Dendritic cell treated with granulocyte-macrophage colony-stimulating factor and Interleukin-4, amounts not matched to agents 40 ng/mL and 50 ng/mL, for 4 days (primary cell): ENCODE measurements around the gene TDRD3.

ENCODE experiments used
- H3K27ac Mint-ChIP-seq: one replicate; pipeline ENCODE4 v1.8.0; 2022; ENCODE audit warnings: mild to moderate bottlenecking, mixed read lengths
- H3K27me3 Mint-ChIP-seq: one replicate; pipeline ENCODE4 v1.8.0; 2022; ENCODE audit warnings: mild to moderate bottlenecking, mixed read lengths
- H3K36me3 Mint-ChIP-seq: one replicate; pipeline ENCODE4 v1.8.0; 2022; ENCODE audit warnings: low read depth, mixed read lengths
- H3K4me1 Mint-ChIP-seq: one replicate; pipeline ENCODE4 v1.8.0; 2022; ENCODE audit warnings: low read depth, mixed read lengths
- H3K4me3 Mint-ChIP-seq: one replicate; pipeline ENCODE4 v1.8.0; 2022; ENCODE audit warnings: mild to moderate bottlenecking, moderate library complexity, mixed read lengths
- H3K9me3 Mint-ChIP-seq: one replicate; pipeline ENCODE4 v1.8.0; 2022; ENCODE audit warnings: mixed read lengths
- intact Hi-C: fragments of 100-400 bp; cut with micrococcal nuclease; formaldehyde crosslinking; loops from one replicate; pipeline ENCODE4 v1.15.0; 2022

Gene TDRD3

GRCh38 chr13:60448907-60449510 is 52.0 kb downstream of the TDRD3 start:
- no peak overlapping the region for H3K4me3 Mint-ChIP-seq
- H3K27ac Mint-ChIP-seq, result no peak overlapping the region

GRCh38 chr13:60453490-60453889 is 56.5 kb downstream of the TDRD3 start:
- Mint-ChIP-seq H3K9me3 (no peaks in the 10 kb centered on the region), H3K36me3 (no peaks in the 10 kb centered on the region), H3K4me1 (no peaks in the 10 kb centered on the region), H3K27me3 (no peaks in the 10 kb centered on the region), H3K4me3 (no peak overlapping the region), H3K27ac (no peak overlapping the region)
- intact Hi-C loops, result no loop called here

More at GRCh38 chr13:60448907-60449510, 52.0 kb downstream of the TDRD3 start:
- Mint-ChIP-seq H3K4me1 (no peaks in the 10 kb centered on the region), H3K36me3 (peaks cover 6% of the 10 kb centered on the region), H3K9me3 (no peaks in the 10 kb centered on the region), H3K27me3 (no peaks in the 10 kb centered on the region)
- intact Hi-C loops, result no loop called here

DNA sequence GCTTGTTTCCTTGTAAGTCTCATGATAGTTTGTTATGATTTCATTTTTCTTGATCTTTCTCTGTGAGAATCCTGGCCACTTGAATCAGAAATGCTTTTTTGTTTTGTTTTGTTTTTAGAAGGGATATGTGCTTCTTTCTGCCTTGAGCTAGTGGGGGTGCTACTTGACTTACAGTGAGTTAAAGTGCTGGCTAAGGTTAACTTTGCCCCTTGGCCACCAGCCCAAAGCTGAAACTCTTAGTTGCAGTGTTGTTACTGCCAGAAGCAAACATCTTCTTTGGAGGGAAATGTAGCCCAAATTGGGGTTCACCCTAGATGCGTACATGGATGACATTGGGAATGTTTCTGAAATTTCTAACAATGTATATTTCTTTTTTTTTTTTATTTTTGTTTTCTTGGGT is 57.4 kb downstream of the TDRD3 start:
- no peaks in the 10 kb centered on the region for H3K27me3 Mint-ChIP-seq
- no peaks in the 10 kb centered on the region for H3K9me3 Mint-ChIP-seq
- no peak overlapping the region for H3K4me3 Mint-ChIP-seq
- H3K36me3 Mint-ChIP-seq, result no peaks in the 10 kb centered on the region
- no peaks in the 10 kb centered on the region for H3K4me1 Mint-ChIP-seq
- intact Hi-C loops, result no loop called here
- H3K27ac Mint-ChIP-seq, result no peak overlapping the region

DNA sequence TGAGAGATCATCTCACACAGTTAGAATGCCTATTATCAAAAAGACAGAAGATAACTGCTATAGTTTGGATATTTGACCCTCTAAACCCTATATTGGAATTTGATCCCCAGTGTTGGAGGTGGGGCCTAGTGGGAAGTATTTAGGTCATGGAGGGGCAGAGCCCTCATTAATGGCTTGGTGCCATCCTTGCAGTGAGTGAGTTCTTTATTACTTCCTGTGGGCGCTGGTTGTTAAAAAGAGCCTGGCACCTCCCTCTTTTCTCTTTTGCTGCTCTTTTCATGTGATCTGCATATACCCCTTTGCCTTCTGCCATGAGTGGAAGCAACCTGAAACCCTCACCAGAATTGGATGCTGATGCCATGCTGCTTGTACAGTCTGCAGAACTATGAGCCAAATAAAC is 66.8 kb downstream of the TDRD3 start:
- no peak overlapping the region for H3K4me3 Mint-ChIP-seq
- H3K4me1 Mint-ChIP-seq, result no peaks in the 10 kb centered on the region
- intact Hi-C loops, result no loop called here
- no peaks in the 10 kb centered on the region for H3K27me3 Mint-ChIP-seq
- H3K27ac Mint-ChIP-seq, result no peak overlapping the region
- no peaks in the 10 kb centered on the region for H3K9me3 Mint-ChIP-seq
- H3K36me3 Mint-ChIP-seq, result peaks cover 43% of the 10 kb centered on the region

DNA sequence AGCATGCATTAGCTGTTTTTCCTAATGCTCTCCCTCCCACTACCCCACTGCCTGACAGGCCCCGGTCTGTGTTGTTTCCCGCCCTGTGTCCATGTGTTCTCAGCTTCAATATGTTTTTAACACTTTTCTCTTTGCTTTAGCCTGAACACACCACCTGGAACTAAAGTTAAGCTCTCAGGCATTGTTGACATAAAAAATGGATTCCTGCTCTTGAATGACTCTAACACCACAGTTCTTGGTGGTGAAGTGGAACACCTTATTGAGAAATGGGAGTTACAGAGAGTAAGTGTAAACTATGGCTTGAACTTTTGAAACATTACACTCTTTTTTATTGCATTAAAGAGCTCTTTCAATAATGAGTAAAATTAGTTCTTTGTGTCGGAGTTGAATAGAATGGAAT is 70.1 kb downstream of the TDRD3 start:
- H3K4me1 Mint-ChIP-seq, result no peaks in the 10 kb centered on the region
- no peaks in the 10 kb centered on the region for H3K27me3 Mint-ChIP-seq
- H3K4me3 Mint-ChIP-seq, result no peak overlapping the region
- intact Hi-C loops, result no loop called here
- H3K9me3 Mint-ChIP-seq, result no peaks in the 10 kb centered on the region
- peaks cover 51% of the 10 kb centered on the region for H3K36me3 Mint-ChIP-seq
- no peak overlapping the region for H3K27ac Mint-ChIP-seq

DNA sequence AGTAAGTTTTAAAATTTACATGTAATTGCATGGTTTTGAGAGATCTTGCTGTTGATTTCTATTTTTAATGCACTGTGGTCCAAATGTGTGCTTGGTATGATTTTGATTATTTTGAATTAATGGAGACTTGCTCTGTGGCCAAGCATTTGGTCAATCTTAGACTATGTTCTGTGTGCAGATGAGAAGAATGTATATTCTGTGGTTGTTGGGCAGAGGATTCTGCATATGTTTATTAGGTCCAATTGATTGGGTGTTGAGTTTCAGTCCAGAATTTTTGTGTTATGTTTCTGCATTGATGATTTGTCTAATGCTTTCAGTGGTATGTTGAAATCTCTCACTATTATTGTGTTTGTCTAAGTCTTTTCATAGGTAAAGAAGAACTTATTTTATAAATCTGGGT is 82.3 kb downstream of the TDRD3 start:
- Mint-ChIP-seq H3K36me3 (peaks cover 63% of the 10 kb centered on the region), H3K9me3 (peaks cover 22% of the 10 kb centered on the region), H3K27ac (no peak overlapping the region), H3K27me3 (no peaks in the 10 kb centered on the region), H3K4me3 (no peak overlapping the region), H3K4me1 (no peaks in the 10 kb centered on the region)
- intact Hi-C loops, result no loop called here

GRCh38 chr13:60482012-60482411 is 85.0 kb downstream of the TDRD3 start:
- no peaks in the 10 kb centered on the region for H3K4me1 Mint-ChIP-seq
- H3K27me3 Mint-ChIP-seq, result no peaks in the 10 kb centered on the region
- H3K36me3 Mint-ChIP-seq, result peaks cover 64% of the 10 kb centered on the region
- intact Hi-C loops, result no loop called here
- H3K4me3 Mint-ChIP-seq, result no peak overlapping the region
- peaks cover 19% of the 10 kb centered on the region for H3K9me3 Mint-ChIP-seq
- H3K27ac Mint-ChIP-seq, result no peak overlapping the region

DNA sequence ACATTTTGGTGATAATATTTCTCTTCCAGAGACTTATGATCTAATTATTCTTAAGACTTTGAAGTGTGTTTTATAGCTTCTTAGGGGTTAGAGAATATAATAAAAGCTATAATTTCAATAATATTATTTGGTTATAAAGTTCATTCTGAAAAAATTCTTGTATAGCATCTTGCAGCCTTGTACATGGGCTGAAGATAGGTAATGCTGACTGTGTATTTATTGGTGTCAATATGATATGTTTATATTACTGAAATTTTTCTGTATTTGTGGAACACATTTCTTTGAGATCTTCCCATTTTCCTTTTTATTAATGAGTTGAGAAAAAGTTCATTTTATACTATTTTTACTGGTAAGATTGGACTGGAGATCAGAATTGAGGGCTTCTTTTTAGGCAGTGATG is 87.8 kb downstream of the TDRD3 start:
- Mint-ChIP-seq H3K9me3 (peaks cover 35% of the 10 kb centered on the region), H3K4me1 (no peaks in the 10 kb centered on the region), H3K27ac (no peak overlapping the region), H3K4me3 (no peak overlapping the region), H3K36me3 (peaks cover 69% of the 10 kb centered on the region), H3K27me3 (no peaks in the 10 kb centered on the region)
- intact Hi-C loops, result no loop called here

GRCh38 chr13:60491531-60491930 is 94.5 kb downstream of the TDRD3 start:
- Mint-ChIP-seq H3K4me3 (no peak overlapping the region), H3K27me3 (no peaks in the 10 kb centered on the region), H3K9me3 (peaks cover 34% of the 10 kb centered on the region), H3K4me1 (peaks cover 4% of the 10 kb centered on the region), H3K27ac (no peak overlapping the region), H3K36me3 (peaks cover 77% of the 10 kb centered on the region)
- intact Hi-C loops, result no loop called here

- Mint-ChIP-seq H3K4me3 (no peak overlapping the region), H3K36me3 (peaks cover 77% of the 10 kb centered on the region), H3K27ac (no peak overlapping the region), H3K27me3 (no peaks in the 10 kb centered on the region), H3K4me1 (peaks cover 4% of the 10 kb centered on the region), H3K9me3 (peaks cover 34% of the 10 kb centered on the region)
- intact Hi-C loops, result no loop called here
Observed at GRCh38 chr13:60492187-60492586, 95.2 kb downstream of the TDRD3 start.

GRCh38 chr13:60494296-60494695 is 97.3 kb downstream of the TDRD3 start:
- no peaks in the 10 kb centered on the region for H3K27me3 Mint-ChIP-seq

DNA sequence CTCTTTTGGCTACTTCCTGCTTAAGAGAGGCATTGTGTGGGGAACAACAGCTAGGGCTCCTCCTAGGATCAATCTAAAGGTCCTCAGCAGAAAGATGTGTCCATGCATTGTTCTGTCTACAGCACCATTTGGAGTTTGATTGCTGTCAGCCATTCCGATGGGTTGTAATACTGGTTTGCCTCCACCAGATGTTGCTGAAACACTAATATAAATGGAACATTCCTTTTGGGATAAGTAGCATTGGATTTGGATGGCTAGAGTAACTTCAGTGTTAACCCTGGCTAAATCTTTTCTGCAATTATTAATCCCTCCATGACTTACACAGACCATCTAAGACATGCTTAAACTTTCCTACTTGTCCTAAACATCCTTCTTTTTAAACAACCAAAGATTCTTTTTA is 104.2 kb downstream of the TDRD3 start:
- Mint-ChIP-seq H3K4me1 (no peaks in the 10 kb centered on the region), H3K4me3 (no peak overlapping the region), H3K9me3 (peaks cover 48% of the 10 kb centered on the region), H3K36me3 (peaks cover 65% of the 10 kb centered on the region), H3K27ac (no peak overlapping the region), H3K27me3 (no peaks in the 10 kb centered on the region)
- intact Hi-C loops, result no loop called here

More at GRCh38 chr13:60494296-60494695, 97.3 kb downstream of the TDRD3 start:
- Mint-ChIP-seq H3K4me1 (peaks cover 4% of the 10 kb centered on the region), H3K4me3 (no peak overlapping the region), H3K36me3 (peaks cover 77% of the 10 kb centered on the region), H3K27ac (no peak overlapping the region), H3K9me3 (peaks cover 33% of the 10 kb centered on the region)
- intact Hi-C loops, result no loop called here

- Mint-ChIP-seq H3K36me3 (peaks cover 37% of the 10 kb centered on the region), H3K27ac (no peak overlapping the region), H3K4me1 (no peaks in the 10 kb centered on the region), H3K9me3 (peaks cover 26% of the 10 kb centered on the region), H3K4me3 (no peak overlapping the region), H3K27me3 (no peaks in the 10 kb centered on the region)
- intact Hi-C loops, result no loop called here
Observed at GRCh38 chr13:60509601-60510386, 112.8 kb downstream of the TDRD3 start.

DNA sequence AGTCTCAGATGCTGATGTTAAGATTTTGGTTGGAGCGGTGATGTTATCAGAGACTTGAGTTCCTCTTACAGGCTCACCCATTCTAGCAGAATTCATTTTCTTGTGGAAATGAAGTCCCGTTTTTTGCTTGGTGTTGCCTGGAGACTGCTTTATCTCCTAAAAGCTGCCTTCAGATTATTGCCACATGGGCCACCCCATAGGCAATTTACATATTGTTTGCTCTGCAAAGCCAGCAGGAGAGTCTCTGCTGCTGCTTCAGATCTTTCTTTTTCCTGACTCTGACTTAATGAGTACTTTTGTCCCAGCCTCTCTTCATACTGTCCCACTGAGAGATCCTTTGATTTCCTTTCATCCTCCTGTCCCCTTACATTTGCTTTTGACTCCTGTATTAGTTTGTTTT is 114.6 kb downstream of the TDRD3 start:
- H3K27me3 Mint-ChIP-seq, result no peaks in the 10 kb centered on the region
- no peak overlapping the region for H3K27ac Mint-ChIP-seq
- H3K36me3 Mint-ChIP-seq, result peaks cover 38% of the 10 kb centered on the region
- H3K4me3 Mint-ChIP-seq, result no peak overlapping the region
- H3K4me1 Mint-ChIP-seq, result no peaks in the 10 kb centered on the region
- intact Hi-C loops, result no loop called here
- peaks cover 26% of the 10 kb centered on the region for H3K9me3 Mint-ChIP-seq

DNA sequence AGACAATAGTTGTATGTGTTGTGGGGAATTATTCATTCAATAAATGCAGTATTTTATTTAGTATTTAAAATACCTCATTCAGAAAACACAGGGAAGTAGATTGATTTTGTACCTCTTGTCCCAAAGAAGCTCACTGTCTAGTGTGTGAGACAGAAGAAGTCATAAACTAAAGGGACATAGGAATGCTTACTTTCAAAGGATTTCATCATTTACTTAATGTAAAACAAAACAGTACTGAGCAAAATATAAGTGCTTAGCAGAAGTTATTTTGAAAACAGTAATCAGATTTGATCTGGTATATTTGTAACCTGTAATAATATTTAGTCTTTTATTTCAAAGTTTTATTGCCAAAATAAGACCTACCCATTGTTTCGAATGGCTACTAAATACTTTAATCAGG is 117.9 kb downstream of the TDRD3 start:
- peaks cover 47% of the 10 kb centered on the region for H3K36me3 Mint-ChIP-seq

More for the DNA sequence above, 117.9 kb downstream of the TDRD3 start:
- H3K9me3 Mint-ChIP-seq, result peaks cover 26% of the 10 kb centered on the region
- no peaks in the 10 kb centered on the region for H3K4me1 Mint-ChIP-seq
- H3K4me3 Mint-ChIP-seq, result no peak overlapping the region
- H3K27ac Mint-ChIP-seq, result no peak overlapping the region
- intact Hi-C loops, result no loop called here
- H3K27me3 Mint-ChIP-seq, result no peaks in the 10 kb centered on the region
